K562 (cell line): ENCODE measurements around the gene EML6. TPM values are rescaled to one million over a fixed set of nuclear protein-coding genes. Genes with fewer than 3 reads are reported as not detected.

Source experiments
- ATAC-seq: fragments of 200-7000 bp; cut with Tn5 transposase; 3 replicates; pipeline ENCODE4 v1.9.1; 2020; ENCODE audit warnings: moderate library complexity
- BruUV-seq: library from RNA; stranded (reverse); fragments of 400-500 nt; replicated peaks from 2 replicates; lab custom pipeline; 2021; lab: Mats Ljungman, UMichigan
- CTCF ChIA-PET: fragments of 300-600 bp; formaldehyde crosslinking; extraction: SDS; loops from one replicate; lab custom pipeline; 2021; ENCODE audit warnings: low intra/inter-chr PET ratio; lab: Yijun Ruan, JAX
- POLR2A ChIA-PET: fragments of 300-600, 350-650 bp; sonication (Branson Sonifier 250); formaldehyde crosslinking; extraction: SDS; loops from one replicate; lab custom pipeline; 2021; ENCODE audit warnings: antibody characterized with exemption, inconsistent platforms; lab: Yijun Ruan, JAX
- DNase-seq, 4 experiments: peaks; one replicate each; pipeline versions ENCODE4 v3.0.0 to v3.0.0-alpha.2; 2011 to 2018; ENCODE audit warnings: low spot score in 3 of 4, mixed read lengths in 3 of 4; ENCODE audit errors: extremely low read depth in 1 of 4
- FAIRE-seq: peaks from 2 replicates; lab custom pipeline; 2011; peaks lifted over from hg19 to GRCh38; lab: Jason Lieb, UNC
- H2AFZ ChIP-seq: 2 replicates; pipeline ENCODE4 v1.6.0; 2011; ENCODE audit warnings: low read depth, low read length, control low read depth, inconsistent platforms
- H3K27ac ChIP-seq: fragments of 200-600 bp; 3 replicates; pipeline ENCODE4 v1.8.0; 2011; ENCODE audit warnings: low read depth, mild to moderate bottlenecking, control low read depth, inconsistent platforms, low read length, moderate library complexity, mixed read lengths; ENCODE audit errors: extremely low read depth
- H3K27me3 ChIP-seq, 2 experiments: fragments of 300-600 bp in 1 of 2; 2 replicates in 1 of 2; 3 replicates in 1 of 2; pipeline versions ENCODE4 v1.6.0 to v1.8.0; 2011; ENCODE audit warnings: inconsistent platforms in 2 of 2, low read length in 2 of 2, mild to moderate bottlenecking in 1 of 2, mixed read lengths in 1 of 2, moderate library complexity in 1 of 2; ENCODE audit not compliant: control insufficient read depth in 2 of 2, insufficient read depth in 2 of 2
- H3K36me3 ChIP-seq: fragments of 300-600 bp; 3 replicates; pipeline ENCODE4 v1.8.0; 2011; ENCODE audit warnings: mild to moderate bottlenecking, low read length, inconsistent platforms; ENCODE audit not compliant: control insufficient read depth, insufficient read depth
- H3K4me1 ChIP-seq, 2 experiments: fragments of 200-600 bp in 1 of 2; replicated peaks in 1 of 2; 2 replicates in 1 of 2; 3 replicates in 1 of 2; pipeline versions ENCODE4 v1.5.1 to v1.8.0; 2011; ENCODE audit warnings: inconsistent platforms in 2 of 2, low read length in 2 of 2, mild to moderate bottlenecking in 1 of 2, mixed read lengths in 1 of 2, moderate library complexity in 1 of 2; ENCODE audit not compliant: control insufficient read depth in 2 of 2, insufficient read depth in 2 of 2
- H3K4me2 ChIP-seq: 2 replicates; pipeline ENCODE4 v1.6.1; 2011; ENCODE audit warnings: low read length, control low read depth, inconsistent platforms, mixed read lengths; ENCODE audit not compliant: insufficient read depth
- H3K4me3 ChIP-seq: fragments of 200-600 bp; sonication (generic), shearing (Covaris generic); 2 replicates; pipeline ENCODE4 v1.5.1; 2016; ENCODE audit warnings: control low read depth, inconsistent platforms
- H3K79me2 ChIP-seq: fragments of 200-600 bp; 3 replicates; pipeline ENCODE4 v1.8.0; 2011; ENCODE audit warnings: low read length, inconsistent platforms; ENCODE audit not compliant: control insufficient read depth, insufficient read depth
- H3K9ac ChIP-seq, 2 experiments: 2 replicates each; pipeline versions ENCODE4 v1.6.0 to v1.6.1; 2011; ENCODE audit warnings: low read depth in 2 of 2, low read length in 2 of 2, control low read depth in 1 of 2, inconsistent platforms in 1 of 2, mild to moderate bottlenecking in 1 of 2, mixed read lengths in 1 of 2; ENCODE audit not compliant: insufficient read depth in 1 of 2
- H3K9me1 ChIP-seq: one replicate; pipeline ENCODE4 v1.6.0; 2011; ENCODE audit warnings: inconsistent platforms, mild to moderate bottlenecking, low read length, moderate library complexity; ENCODE audit not compliant: control insufficient read depth, insufficient read depth
- H3K9me3 ChIP-seq: replicated peaks from 2 replicates; pipeline ENCODE4 v1.5.1; 2011; ENCODE audit warnings: low read depth, low read length, inconsistent platforms; ENCODE audit not compliant: control insufficient read depth, insufficient read depth
- H4K20me1 ChIP-seq: replicated peaks from 2 replicates; pipeline ENCODE4 v1.6.1; 2011; ENCODE audit warnings: low read length, inconsistent platforms, mixed read lengths; ENCODE audit not compliant: control insufficient read depth, insufficient read depth
- EP300 ChIP-seq: IDR thresholded peaks from 2 replicates; pipeline ENCODE4 v1.6.1; 2012; ENCODE audit warnings: low read length, improper control_type of control experiment
- ETV5 ChIP-seq: sonication (generic); formaldehyde crosslinking; IDR thresholded peaks from 2 replicates; pipeline ENCODE4 v1.4.0; 2020; ENCODE audit warnings: low read depth, mild to moderate bottlenecking, missing genetic modification reagents
- MAFF ChIP-seq: IDR thresholded peaks from 2 replicates; pipeline ENCODE4 v1.6.1; 2012; ENCODE audit warnings: low read length, improper control_type of control experiment
- NRF1 ChIP-seq, 2 experiments: fragments of 450-650 bp; IDR thresholded peaks in 1 of 2; conservative IDR thresholded peaks in 1 of 2; 2 replicates each; pipeline ENCODE4 v1.6.1; 2014; ENCODE audit warnings: mild to moderate bottlenecking in 2 of 2
- TCF7L2 ChIP-seq: fragments of 150-350 bp; IDR thresholded peaks from 2 replicates; pipeline ENCODE4 v1.6.1; 2016; ENCODE audit warnings: low read depth, mild to moderate bottlenecking, low read length, moderate library complexity
- ZFP36 ChIP-seq: fragments of 150-350 bp; IDR thresholded peaks from 2 replicates; pipeline ENCODE4 v1.6.1; 2018; ENCODE audit warnings: low read length, low read depth; ENCODE audit not compliant: partially characterized antibody
- ZNF143 ChIP-seq: sonication (generic); formaldehyde crosslinking; IDR thresholded peaks from 2 replicates; pipeline ENCODE4 v1.9.0; 2022; ENCODE audit warnings: mild to moderate bottlenecking, missing genetic modification reagents
- ZNF224 ChIP-seq: sonication (generic); formaldehyde crosslinking; IDR thresholded peaks from 2 replicates; pipeline ENCODE4 v1.8.0; 2022; ENCODE audit warnings: mild to moderate bottlenecking, missing genetic modification reagents
- ZNF253 ChIP-seq: fragments of 250-450 bp; sonication (Bioruptor Pico); conservative IDR thresholded peaks from 2 replicates; pipeline ENCODE4 v1.6.1; 2021; ENCODE audit warnings: mild to moderate bottlenecking
- ZNF282 ChIP-seq: sonication (generic); formaldehyde crosslinking; IDR thresholded peaks from 2 replicates; pipeline ENCODE4 v1.8.1; 2023; ENCODE audit warnings: missing genetic modification reagents
- WGBS: fragments of 100-300 bp; shearing (Covaris generic); methylation state at CpG from one replicate; pipeline ENCODE4 v1.1.6; 2016; ENCODE audit warnings: low coverage, mixed read lengths; ENCODE audit not compliant: insufficient coverage; ENCODE audit errors: missing lambda C conversion rate; 5-methylcytosine and 5-hydroxymethylcytosine counted together
- in situ Hi-C: fragments of 300-500 bp; cut with MboI; formaldehyde crosslinking; loops from 4 replicates; pipeline ENCODE4 v1.15.0; 2018; ENCODE audit warnings: inconsistent platforms, mixed read lengths
- intact Hi-C: fragments of 100-400 bp; cut with micrococcal nuclease; formaldehyde crosslinking; loops from 2 replicates; pipeline ENCODE4 v1.14.2; 2022
- polyA plus RNA-seq, 8 experiments: library from polyadenylated mRNA; depleted of rRNA in 4 of 8; stranded (reverse) in 5 of 8; unstranded in 3 of 8; fragments of >200 nt; fragmentation: Nextera tagmentation in 2 of 8; fragmentation: Illumina TruSeq in 1 of 8; extraction: Ambion mirVana in 2 of 8; extraction: Trizol in 1 of 8; gene quantifications; 2 replicates each; pipeline versions ENCODE4 v1.2.1 to v1.2.3, GENCODE V29; 2011 to 2014; ENCODE audit warnings: inconsistent platforms in 1 of 8, missing spikeins in 1 of 8
- total RNA-seq, 7 experiments: library from RNA; depleted of rRNA in 6 of 7; stranded (reverse); fragments of >200 nt in 6 of 7; fragmentation: Illumina TruSeq in 2 of 7; extraction: Trizol in 2 of 7; gene quantifications; 2 replicates each; pipeline versions ENCODE4 v1.2.1 to v1.2.3, GENCODE V29; 2011 to 2021; ENCODE audit warnings: low replicate concordance in 1 of 7
- TF ChIP-seq, protein P1 (sequence below): fragments of 450-650 bp; IDR thresholded peaks from 2 replicates; pipeline ENCODE4 v1.7.1; 2018; ENCODE audit warnings: mild to moderate bottlenecking, low read depth; ENCODE audit not compliant: partially characterized antibody
- TF ChIP-seq, protein P2 (sequence below): fragments of 450-650 bp; IDR thresholded peaks from 2 replicates; pipeline ENCODE4 v1.6.1; 2017; ENCODE audit warnings: mild to moderate bottlenecking, moderate library complexity

The EML6 gene
- total and polyA plus RNA-seq, 9 of the 15 experiments (the other 6 are each of a cell fraction or from before 2014, with no cell fraction given): 0.07 to 0.56 (median 0.25) TPM

DNA sequence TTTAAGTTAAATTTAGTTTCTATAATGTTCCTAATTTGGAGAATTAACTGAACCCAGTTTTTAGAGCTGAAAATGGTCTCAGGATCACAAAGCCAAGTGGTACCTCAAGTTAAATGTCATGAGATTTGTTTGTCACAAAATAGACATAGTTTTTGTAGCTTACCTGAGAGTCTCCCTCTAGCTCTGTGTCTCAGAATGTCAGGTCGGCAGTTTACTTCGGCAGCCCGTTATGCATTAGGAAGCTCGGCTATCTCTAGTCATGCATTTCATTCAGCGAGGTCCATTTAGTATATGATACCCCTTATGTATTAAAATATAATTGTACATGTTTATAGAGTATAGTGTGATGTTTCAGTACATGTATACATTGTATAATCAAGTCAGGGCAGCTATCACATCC, 155.6 kb downstream of the EML6 start:
- no peak for TF ChIP-seq NRF1 (conservative IDR thresholded peaks at IDR 0.05 in 1 of 2, IDR thresholded peaks at IDR 0.05 in 1 of 2)
- TF ChIP-seq ZFP36: peak; percentile 31
- no peak for TF ChIP-seq ZNF143 (CRISPR knock-in tag)
- no peak overlapping the region for H2AFZ ChIP-seq
- FAIRE-seq (no peak), DNase-seq (no peak), ATAC-seq (peak; percentile 62; the same call in 2 of the 3 replicates)
- peaks cover 29 to 34% of the 10 kb centered on the region in 2 experiments for H3K27me3 ChIP-seq
- H3K9me1 ChIP-seq: no peaks in the 10 kb centered on the region
- H3K36me3 ChIP-seq: no peaks in the 10 kb centered on the region
- CTCF ChIA-PET: no interaction called here
- H3K9me3 ChIP-seq: no peaks in the 10 kb centered on the region
- in situ Hi-C loops: no loop called here
- H3K4me3 ChIP-seq: no peak overlapping the region
- no peak overlapping the region for H3K27ac ChIP-seq
- 2% methylated on average over 5 of the region's 5 CpGs for WGBS
- H3K79me2 ChIP-seq: no peaks in the 10 kb centered on the region
- no peak overlapping the region for H3K9ac ChIP-seq
- POLR2A ChIA-PET: interaction anchor here (0.6 to 1.1 kb wide), 3 partner anchors 15 to 341 kb away, joined by 3 to 4 read pairs (median 3); no protein-coding TSS in a partner anchor
- intact Hi-C loops: no loop called here
- H3K4me1 ChIP-seq: no peaks in the 10 kb centered on the region
- H3K4me2 ChIP-seq: no peak overlapping the region
- no TSS peak for BruUV-seq
- H4K20me1 ChIP-seq: no peaks in the 10 kb centered on the region

DNA sequence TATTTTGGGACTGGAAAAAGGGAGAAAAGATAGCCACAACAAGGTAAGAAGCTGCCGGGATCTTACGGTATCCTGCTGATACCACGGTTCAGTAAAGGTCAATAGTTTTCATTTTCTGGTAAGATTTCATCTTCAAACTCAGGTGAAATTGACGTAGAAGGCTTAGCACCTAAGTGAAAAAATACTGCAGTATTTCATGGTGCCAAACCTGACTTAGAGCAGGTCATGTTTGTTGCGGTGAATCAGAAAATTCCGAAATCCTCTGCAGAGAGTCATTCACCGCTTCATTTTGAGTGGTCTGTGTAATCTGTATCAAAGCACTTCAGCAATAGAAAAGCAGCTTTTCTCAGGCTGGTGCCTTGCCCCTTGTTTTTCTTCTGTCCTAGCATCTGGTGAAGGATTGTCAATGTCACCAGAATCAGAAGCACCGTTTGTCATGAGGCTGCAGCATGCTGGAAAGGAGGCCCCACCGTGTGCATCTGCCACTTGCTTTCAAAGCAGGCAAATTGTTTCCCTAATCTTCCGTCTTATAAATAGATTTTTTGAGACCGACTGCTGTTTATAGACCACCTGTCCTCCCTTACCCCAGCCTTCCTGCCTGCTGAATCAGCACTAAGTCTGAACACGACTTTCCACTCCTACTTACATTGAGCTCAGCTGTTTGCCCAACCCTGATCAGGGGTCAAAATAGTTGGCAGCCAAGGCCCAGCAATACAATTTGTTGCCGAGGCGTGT, 156.3 kb downstream of the EML6 start:
- no peak overlapping the region for H2AFZ ChIP-seq
- H3K27ac ChIP-seq: no peak overlapping the region
- H3K4me3 ChIP-seq: no peak overlapping the region
- no peaks in the 10 kb centered on the region for H3K4me1 ChIP-seq
- H3K9ac ChIP-seq: no peak overlapping the region
- H4K20me1 ChIP-seq: no peaks in the 10 kb centered on the region
- ChIA-PET POLR2A (interaction anchor here (0.8 to 1.1 kb wide), 4 partner anchors 14 to 356 kb away, joined by 3 to 4 read pairs (median 4); no protein-coding TSS in a partner anchor), CTCF (no interaction called here)
- no peaks in the 10 kb centered on the region for H3K36me3 ChIP-seq
- no peak for DNase-seq
- FAIRE-seq: no peak
- intact Hi-C loops (no loop called here), in situ Hi-C loops (no loop called here)
- WGBS: 3% methylated on average over 14 of the region's 14 CpGs
- no peak for ATAC-seq
- H3K79me2 ChIP-seq: no peaks in the 10 kb centered on the region
- peaks cover 31 to 35% of the 10 kb centered on the region in 2 experiments for H3K27me3 ChIP-seq
- no peaks in the 10 kb centered on the region for H3K9me3 ChIP-seq
- no TSS peak for BruUV-seq
- H3K4me2 ChIP-seq: no peak overlapping the region
- no peaks in the 10 kb centered on the region for H3K9me1 ChIP-seq
- no peak for TF ChIP-seq ZNF224 (CRISPR knock-in tag)
- TF ChIP-seq TCF7L2: no peak
- TF ChIP-seq, protein P1, sequence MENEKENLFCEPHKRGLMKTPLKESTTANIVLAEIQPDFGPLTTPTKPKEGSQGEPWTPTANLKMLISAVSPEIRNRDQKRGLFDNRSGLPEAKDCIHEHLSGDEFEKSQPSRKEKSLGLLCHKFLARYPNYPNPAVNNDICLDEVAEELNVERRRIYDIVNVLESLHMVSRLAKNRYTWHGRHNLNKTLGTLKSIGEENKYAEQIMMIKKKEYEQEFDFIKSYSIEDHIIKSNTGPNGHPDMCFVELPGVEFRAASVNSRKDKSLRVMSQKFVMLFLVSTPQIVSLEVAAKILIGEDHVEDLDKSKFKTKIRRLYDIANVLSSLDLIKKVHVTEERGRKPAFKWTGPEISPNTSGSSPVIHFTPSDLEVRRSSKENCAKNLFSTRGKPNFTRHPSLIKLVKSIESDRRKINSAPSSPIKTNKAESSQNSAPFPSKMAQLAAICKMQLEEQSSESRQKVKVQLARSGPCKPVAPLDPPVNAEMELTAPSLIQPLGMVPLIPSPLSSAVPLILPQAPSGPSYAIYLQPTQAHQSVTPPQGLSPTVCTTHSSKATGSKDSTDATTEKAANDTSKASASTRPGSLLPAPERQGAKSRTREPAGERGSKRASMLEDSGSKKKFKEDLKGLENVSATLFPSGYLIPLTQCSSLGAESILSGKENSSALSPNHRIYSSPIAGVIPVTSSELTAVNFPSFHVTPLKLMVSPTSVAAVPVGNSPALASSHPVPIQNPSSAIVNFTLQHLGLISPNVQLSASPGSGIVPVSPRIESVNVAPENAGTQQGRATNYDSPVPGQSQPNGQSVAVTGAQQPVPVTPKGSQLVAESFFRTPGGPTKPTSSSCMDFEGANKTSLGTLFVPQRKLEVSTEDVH: no peak
- no peak for TF ChIP-seq ETV5
- TF ChIP-seq, protein P2, sequence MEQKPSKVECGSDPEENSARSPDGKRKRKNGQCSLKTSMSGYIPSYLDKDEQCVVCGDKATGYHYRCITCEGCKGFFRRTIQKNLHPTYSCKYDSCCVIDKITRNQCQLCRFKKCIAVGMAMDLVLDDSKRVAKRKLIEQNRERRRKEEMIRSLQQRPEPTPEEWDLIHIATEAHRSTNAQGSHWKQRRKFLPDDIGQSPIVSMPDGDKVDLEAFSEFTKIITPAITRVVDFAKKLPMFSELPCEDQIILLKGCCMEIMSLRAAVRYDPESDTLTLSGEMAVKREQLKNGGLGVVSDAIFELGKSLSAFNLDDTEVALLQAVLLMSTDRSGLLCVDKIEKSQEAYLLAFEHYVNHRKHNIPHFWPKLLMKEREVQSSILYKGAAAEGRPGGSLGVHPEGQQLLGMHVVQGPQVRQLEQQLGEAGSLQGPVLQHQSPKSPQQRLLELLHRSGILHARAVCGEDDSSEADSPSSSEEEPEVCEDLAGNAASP: no peak
- no peak for TF ChIP-seq EP300
- TF ChIP-seq ZNF253 (CRISPR knock-in tag): no peak
- TF ChIP-seq MAFF: 0 out of 2 replicates have a peak, but pooled peaks have one; percentile 9
- no peak for TF ChIP-seq ZNF282 (CRISPR knock-in tag)
